ENCODE data around the gene SGO2.

GRCh38 chr2:200509235-200509611 is 16.8 kb upstream of the SGO2 start:
- no peak for TF ChIP-seq EZH2 (IDR thresholded peaks at IDR 0.05)
- TF ChIP-seq POLR2AphosphoS5 (IDR thresholded peaks at IDR 0.05; ENCODE audit: borderline replicate concordance, low read depth, low read length), result no peak
- no peak for TF ChIP-seq FOXP2 (optimal IDR thresholded peaks at IDR 0.05; ENCODE audit: control extremely low read depth, extremely low read length, insufficient read depth)

Data from SK-N-MC (cell line).